Stimulated activated CD4-positive, alpha-beta T cell treated with anti-CD3 and anti-CD28 coated beads, Interleukin-12 subunit alpha, Interleukin-12 subunit beta, amount 100 ng/mL, for 4 hours (primary cell): ENCODE data around the gene B4GALT2.

Experiments
- DNase-seq: peaks from one replicate; pipeline ENCODE4 v3.0.0-alpha.2; 2020

The B4GALT2 gene

DNA sequence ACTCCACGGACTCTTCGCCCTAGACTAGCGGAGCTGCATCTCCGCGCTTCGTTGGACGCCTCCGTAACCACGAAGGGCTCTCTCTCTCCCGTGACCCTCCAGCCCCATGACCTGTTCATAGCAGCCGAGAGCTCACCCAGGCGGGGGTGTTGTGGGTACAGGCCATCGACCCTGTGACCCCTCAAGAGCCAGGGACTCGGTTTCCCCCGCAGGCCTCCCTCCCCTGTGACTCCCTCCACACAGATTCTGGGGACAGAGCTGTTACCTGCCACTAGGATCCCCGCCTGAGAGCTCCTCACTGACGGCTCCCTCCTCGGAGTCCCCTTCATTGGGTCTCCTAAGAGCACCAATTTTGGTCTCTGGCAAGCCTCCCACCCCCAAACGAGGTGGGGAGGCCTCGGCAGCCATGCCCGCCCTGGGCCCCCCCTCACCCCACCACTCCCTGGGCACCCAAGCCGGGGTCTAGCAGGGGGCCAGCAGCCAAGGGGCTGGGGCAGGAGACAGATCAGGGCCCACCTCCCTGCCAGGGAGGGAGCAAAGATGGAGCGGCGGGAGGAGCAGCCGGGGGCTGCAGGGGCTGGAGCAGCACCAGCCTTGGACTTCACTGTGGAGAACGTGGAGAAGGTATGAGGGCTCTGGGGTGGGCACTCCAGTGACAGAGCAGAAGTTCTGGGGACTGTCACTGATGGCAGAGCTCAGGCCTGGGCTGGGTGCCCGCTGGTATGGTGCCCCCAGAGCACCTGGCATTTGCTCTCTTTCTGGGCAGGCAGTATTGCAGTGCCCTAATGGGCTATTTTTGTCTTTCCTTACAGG lies 31.7 kb upstream of the B4GALT2 start:
- DNase-seq, result no peak

- DNase-seq, result no peak
Measured at GRCh38 chr1:43947874-43948437, 31.1 kb upstream of the B4GALT2 start.

DNA sequence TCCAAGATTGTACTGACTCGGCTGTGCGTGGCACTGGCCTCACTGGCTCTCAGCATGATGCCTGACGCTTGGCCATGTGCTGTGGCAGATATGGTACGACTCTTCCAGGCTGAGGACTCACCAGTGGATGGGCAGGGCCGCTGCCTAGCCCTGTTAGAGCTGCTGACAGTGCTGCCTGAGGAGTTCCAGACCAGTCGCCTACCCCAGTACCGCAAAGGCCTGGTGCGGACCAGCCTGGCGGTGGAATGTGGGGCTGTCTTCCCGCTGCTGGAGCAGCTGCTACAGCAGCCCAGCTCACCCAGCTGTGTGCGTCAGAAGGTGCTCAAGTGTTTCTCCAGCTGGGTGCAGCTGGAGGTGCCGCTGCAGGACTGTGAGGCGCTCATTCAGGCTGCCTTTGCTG lies 29.3 kb upstream of the B4GALT2 start:
- DNase-seq, result no peak

- no peak for DNase-seq
Measured at GRCh38 chr1:43951021-43951985, 27.7 kb upstream of the B4GALT2 start.

DNA sequence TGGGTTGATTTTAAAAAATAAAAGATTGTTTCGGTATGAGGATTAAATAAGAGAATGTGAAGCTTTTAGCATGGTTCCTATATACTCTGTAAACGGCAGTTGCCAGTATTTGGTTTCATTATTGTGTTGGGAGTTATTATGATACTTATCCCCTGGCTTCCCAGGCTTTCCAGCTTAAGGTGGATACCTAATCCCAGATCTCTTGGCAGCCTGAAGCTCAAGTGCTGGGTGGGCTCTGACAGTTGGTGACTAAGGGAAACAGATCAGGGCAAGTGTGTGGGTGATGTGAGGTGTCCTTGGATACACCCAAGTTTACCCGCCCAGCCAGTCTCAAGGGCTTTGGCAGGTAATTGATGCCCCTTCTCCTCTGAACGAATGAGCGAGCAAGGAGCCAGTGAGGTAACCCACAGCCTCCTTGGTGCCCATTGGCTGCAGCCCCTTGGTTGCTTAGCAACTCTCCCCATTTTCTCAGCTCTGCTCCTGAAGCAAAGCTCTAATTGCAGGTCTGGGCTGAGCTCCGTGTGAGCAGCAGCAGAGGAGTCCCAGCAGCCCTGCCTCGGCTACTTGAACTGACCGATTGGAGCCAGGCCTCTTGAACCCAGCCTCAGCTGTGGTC lies 26.2 kb upstream of the B4GALT2 start:
- no peak for DNase-seq

DNA sequence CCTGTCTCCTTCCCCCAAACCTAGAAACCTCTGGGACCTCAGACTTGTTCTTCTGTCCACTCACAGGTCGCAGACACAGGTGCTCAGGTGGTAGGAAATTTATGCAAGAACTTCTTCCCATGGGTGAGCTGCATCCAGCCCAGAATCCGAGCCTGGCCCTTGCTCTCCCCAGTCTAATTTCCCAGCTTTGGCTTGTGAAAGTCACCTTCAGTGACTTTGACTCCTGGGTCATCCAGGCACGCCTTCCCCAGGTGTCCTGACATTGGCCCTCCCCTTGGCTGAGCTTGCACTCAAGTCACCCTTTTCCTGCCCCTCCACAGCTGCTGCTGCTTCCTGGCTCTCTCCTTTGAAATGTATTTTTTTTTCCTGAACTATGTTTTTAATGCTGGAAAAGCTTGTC lies 25.6 kb upstream of the B4GALT2 start:
- no peak for DNase-seq

GRCh38 chr1:43954036-43954435 lies 25.0 kb upstream of the B4GALT2 start:
- DNase-seq, result no peak

GRCh38 chr1:43956234-43956633 lies 22.8 kb upstream of the B4GALT2 start:
- DNase-seq, result no peak

GRCh38 chr1:43957407-43958040 lies 21.5 kb upstream of the B4GALT2 start:
- DNase-seq, result no peak

DNA sequence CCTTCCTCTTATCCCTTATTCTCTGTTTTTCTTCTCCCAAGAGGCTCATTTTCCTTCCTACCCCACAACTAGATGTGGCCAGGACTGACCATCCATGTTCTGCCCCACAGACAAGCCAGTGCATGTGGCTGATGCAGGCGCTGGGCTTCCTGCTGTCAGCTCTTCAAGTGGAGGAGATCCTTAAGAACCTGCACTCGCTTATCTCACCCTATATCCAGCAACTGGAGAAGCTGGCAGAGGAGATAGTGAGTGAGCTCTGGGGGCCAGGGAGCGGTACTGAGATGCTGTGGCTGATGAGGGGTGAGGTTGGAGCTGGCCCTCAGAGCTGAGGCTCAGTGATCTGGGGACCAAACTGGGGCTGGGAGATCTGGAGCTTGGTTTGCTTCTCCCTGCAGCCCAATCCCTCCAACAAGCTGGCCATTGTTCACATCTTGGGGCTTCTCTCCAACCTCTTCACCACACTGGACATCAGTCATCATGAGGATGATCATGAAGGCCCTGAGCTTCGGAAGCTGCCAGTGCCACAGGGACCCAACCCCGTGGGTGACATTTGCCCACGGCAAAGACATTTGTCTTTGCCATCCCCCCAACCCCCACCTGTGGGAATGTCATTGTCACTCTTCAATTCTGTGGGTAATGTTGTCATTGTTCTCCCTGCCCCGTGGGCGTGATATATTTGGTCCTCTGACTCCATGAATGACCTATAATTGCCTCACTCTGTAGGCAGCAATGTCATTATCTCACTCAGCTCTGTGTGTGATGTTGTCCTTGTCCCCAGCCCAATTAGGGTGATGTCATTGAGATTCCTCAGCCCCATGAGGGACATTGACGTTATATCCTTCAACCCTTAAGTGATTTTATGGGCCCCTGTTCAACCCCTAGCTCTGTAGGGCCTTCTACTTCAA lies 20.4 kb upstream of the B4GALT2 start:
- no peak for DNase-seq

DNA sequence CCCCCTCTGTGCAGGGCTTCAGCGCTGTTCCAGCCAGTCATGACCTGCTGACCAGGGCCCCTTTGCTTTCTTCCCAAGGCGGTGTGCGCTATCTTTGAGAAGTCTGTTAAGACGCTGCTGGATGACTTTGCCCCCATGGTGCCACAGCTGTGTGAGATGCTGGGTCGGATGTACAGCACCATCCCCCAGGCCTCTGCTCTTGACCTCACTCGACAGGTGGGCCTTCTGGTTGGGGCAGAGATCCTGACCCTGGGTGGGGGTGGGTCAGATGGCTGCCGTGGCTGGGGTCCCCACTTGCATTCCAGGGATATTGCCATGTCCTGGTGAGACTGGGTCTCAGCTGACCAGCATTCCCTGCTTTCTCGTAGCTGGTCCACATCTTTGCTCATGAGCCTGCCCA lies 18.2 kb upstream of the B4GALT2 start:
- DNase-seq, result no peak

DNA sequence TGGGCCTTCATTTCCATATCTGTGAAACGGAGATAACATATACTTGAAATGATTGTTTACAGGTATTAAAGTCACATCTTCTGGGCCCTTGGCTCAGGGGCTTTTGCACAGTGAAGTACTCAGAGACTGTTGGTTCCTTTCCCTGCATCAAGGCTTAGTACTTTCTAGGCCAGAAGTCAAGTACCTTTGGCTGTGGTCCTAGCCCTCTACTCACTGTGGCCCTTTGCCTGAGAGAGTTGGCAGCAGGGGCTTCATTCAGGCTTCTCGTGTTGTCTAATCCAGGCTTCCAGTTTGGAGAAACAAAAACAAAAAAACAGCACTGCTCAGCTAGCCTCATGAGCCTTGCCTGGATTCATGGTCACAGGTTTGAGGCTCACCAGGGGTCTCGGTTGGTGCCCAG lies 17.3 kb upstream of the B4GALT2 start:
- DNase-seq, result no peak

- no peak for DNase-seq
Measured at GRCh38 chr1:43962324-43962723, 16.7 kb upstream of the B4GALT2 start.

DNA sequence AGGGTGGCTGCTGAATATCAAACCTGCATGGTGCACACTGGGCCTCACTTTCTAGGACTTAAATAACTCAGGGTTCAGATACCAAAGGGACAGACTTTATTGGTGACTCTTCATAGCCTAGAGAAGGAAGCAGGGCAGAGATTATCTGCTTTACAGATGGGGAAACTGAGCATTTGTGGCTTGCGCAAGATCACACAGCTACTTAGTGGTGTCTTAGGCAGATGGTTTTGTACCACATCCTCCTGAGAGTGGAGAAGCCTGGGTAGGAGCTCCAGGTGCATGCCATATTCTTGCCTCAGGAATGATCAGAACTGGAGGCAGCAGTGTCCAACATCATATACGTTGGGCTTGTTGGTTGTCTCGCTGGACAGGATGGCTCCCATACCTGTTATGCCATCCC lies 16.0 kb upstream of the B4GALT2 start:
- DNase-seq, result no peak

DNA sequence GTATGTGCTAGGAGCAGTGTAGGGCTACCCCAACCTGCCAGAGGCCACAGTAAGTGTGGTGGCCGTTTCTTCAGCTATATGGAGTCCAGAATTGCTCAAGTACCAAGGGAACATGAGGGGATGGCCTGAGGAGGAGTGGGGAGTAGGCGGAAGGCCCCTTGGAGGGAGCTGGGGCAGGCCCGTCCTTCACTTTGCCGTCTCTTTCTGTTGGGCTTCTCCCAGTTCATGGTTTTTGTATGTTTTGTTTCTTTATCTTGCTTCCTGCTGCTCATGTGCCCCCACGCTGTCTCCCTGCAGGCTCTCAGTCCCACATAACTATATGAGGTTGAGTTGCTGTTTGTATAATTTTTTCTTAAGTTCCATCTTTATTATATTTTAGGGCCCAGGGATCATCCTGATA lies 15.1 kb upstream of the B4GALT2 start:
- no peak for DNase-seq

DNA sequence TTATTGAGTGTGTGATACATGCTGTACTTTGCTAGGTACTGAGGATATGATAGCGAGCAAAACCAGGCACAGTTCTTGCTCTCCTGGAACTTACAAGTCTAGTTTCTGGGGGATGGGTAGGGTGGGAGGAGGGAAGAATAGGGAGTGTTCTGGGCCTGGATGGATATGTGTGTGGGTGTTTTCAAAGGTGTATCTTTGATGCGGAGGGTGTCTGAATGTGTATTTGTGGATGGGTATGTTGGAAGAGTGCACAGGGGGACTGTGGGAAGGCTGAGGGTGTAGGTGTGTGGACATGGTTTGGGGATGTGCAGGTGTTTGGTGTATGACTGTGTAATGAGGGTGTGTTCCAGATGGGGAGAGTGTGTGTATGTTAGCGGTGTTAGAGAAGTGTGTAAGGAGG lies 13.7 kb upstream of the B4GALT2 start:
- no peak for DNase-seq

GRCh38 chr1:43968348-43968948 lies 10.6 kb upstream of the B4GALT2 start:
- DNase-seq, result no peak

DNA sequence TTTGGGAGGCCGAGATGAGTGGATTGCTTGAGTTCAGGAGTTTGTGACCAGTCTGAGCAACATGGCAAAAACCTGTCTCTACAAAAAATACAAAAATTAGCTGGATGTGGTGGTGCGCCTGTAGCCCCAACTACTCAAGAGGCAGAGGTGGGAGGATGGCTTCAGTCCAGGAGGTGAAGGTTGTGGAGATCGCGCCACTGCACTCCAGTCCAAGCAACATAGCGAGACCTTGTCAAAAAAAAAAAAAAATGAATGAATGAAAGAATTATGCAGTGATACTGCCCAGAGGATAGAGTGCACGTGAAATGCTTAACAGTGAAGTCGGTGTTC lies 9.6 kb upstream of the B4GALT2 start:
- DNase-seq, result no peak

DNA sequence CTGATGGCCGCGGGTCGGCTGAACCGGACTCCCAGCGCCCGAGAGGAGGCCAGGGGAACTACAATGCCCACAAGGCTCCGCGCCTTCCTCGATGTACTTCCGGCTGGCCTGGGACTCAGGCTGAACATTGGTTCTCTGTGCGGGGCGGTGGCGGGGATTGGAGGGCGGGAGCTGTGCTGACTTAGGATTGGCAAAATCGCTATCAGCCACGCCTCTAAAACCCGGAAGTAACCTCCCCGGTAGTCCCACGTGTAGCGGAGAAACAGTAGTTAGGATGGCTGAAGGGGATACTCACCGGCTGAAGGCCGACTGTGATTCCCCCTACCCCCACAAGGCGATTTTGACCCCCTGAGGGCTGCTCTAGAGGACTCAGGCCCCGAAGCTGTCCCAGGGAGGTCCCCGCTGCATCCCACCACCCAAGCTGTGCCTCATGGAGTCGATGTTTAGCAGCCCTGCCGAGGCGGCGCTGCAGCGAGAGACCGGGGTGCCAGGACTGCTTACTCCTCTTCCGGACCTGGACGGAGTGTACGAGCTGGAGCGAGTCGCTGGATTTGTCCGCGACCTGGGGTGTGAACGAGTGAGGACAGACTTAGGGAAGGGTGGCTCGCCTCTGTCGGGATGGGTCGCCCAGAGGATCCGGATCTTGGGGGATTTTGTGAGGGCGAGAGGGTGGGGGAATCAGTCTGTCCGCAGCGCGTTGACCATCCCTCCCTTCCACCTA lies 9.1 kb upstream of the B4GALT2 start, which contains the start of gene DPH2:
TSS of gene DPH2 (plus strand) at position 265 of the 721 bp plus-strand sequence. CDS start at position 431, 166 bp downstream.
- DNase-seq, result peak; percentile 93

DNA sequence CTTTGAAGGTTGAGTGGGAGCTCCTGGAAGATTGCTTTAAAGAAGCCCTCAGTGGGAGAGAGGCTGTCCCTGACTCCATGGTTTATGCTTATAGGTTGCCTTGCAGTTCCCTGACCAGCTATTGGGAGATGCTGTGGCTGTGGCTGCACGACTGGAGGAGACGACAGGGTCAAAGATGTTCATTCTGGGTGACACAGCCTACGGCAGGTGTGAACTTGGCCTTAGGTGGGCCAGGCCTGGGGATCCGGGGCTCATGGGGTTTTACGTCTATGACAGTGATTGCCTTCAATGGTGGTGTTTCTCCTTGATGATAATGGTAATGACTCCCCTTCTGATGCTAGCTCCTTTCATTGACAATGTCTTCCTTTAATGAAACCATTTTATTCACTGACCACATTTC lies 8.5 kb upstream of the B4GALT2 start:
- DNase-seq, result no peak
